Measurements from ENCODE around the gene NAV3.

NAV3 gene

GRCh38 chr12:77894556-77894955, 63.9 kb downstream of the NAV3 start:
- H3K36me3 ChIP-seq (ENCODE audit: control insufficient read depth, insufficient read depth, low read length): no peaks in the 10 kb centered on the region
- no peaks in the 10 kb centered on the region for H3K27me3 ChIP-seq (ENCODE audit: control insufficient read depth, insufficient read depth, low read length)
- H3K9me3 ChIP-seq (ENCODE audit: control insufficient read depth, insufficient read depth, low read length): no peaks in the 10 kb centered on the region
- H3K4me3 ChIP-seq (ENCODE audit: low read depth, low read length): no peak overlapping the region
- H3K4me1 ChIP-seq (ENCODE audit: control insufficient read depth, insufficient read depth, low read length): peaks cover 4% of the 10 kb centered on the region
- H3K9ac ChIP-seq (ENCODE audit: low read depth, low read length): no peak overlapping the region

GRCh38 chr12:77895699-77896098, 65.0 kb downstream of the NAV3 start:
- Histone ChIP-seq H3K27me3 (ENCODE audit: control insufficient read depth, insufficient read depth, low read length) (no peaks in the 10 kb centered on the region), H3K9ac (ENCODE audit: low read depth, low read length) (no peak overlapping the region), H3K9me3 (ENCODE audit: control insufficient read depth, insufficient read depth, low read length) (no peaks in the 10 kb centered on the region), H3K36me3 (ENCODE audit: control insufficient read depth, insufficient read depth, low read length) (no peaks in the 10 kb centered on the region), H3K4me1 (ENCODE audit: control insufficient read depth, insufficient read depth, low read length) (peaks cover 4% of the 10 kb centered on the region), H3K4me3 (ENCODE audit: low read depth, low read length) (no peak overlapping the region)

DNA sequence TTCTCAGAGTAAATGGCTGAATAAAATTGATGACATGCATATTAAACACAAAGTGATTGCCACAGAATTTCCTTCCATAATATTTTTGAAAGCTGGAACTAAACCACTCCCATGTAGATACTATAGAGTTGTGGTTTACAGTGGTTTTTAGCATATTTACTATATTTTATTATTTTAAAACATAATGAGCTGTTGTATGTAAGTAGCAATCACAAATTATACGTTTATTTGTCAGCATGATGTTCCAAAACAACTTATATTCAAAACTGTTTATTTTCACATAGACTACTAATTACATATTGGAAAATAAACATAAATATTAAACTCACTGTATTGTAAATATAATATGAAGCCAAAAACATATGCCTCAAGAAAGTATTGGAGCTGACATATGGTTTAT, 77.2 kb downstream of the NAV3 start:
- Histone ChIP-seq H3K27me3 (ENCODE audit: control insufficient read depth, insufficient read depth, low read length) (no peaks in the 10 kb centered on the region), H3K9me3 (ENCODE audit: control insufficient read depth, insufficient read depth, low read length) (no peaks in the 10 kb centered on the region), H3K36me3 (ENCODE audit: control insufficient read depth, insufficient read depth, low read length) (no peaks in the 10 kb centered on the region), H3K4me3 (ENCODE audit: low read depth, low read length) (no peak overlapping the region), H3K4me1 (ENCODE audit: control insufficient read depth, insufficient read depth, low read length) (no peaks in the 10 kb centered on the region), H3K9ac (ENCODE audit: low read depth, low read length) (no peak overlapping the region)

DNA sequence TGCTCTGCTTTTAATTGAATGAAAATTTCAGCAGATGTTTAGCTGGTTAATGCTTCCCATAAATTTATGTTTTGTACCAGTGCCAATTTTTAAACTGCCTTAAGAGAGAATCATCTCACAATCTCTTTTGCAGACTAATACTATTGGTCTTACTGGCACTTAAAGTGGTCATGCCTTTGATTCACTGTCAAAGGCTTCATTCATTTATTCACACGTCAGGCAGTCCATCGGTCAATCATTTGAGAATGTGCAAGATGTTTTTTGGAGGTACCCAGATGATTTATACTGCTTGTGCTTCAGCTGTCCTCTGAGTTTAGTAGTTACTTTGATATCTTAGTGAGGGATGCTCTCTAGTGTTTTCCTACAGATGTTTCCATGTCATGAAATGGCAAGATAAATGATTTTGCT, 83.4 kb downstream of the NAV3 start:
- Histone ChIP-seq H3K9me3 (ENCODE audit: control insufficient read depth, insufficient read depth, low read length) (no peaks in the 10 kb centered on the region), H3K4me1 (ENCODE audit: control insufficient read depth, insufficient read depth, low read length) (no peaks in the 10 kb centered on the region), H3K4me3 (ENCODE audit: low read depth, low read length) (no peak overlapping the region)

DNA sequence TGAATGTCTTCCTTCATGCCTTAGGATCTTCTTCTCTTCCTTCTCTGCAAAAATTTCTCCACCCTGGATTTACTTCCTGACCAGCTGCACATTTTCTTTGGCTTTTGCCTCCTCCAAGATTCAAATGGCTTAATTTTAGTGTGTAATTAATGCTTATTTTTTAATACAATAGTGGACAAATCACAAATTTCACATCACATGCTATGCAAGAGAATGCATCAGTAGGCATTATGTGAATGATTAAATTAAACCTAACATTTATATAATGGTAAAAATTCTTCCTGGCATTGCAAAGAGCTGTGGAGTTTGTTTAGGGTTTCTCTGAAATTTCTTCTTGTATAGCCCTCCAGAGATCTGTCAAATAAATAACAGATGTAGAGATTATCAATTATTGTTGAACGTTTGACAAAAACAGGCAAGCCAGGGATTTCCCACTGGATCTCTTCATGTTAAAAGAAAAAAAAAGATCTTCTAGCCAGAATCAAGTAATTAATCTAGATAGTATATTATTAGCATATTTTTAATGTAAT, 84.4 kb downstream of the NAV3 start:
- Histone ChIP-seq H3K9me3 (ENCODE audit: control insufficient read depth, insufficient read depth, low read length) (no peaks in the 10 kb centered on the region), H3K4me3 (ENCODE audit: low read depth, low read length) (no peak overlapping the region), H3K36me3 (ENCODE audit: control insufficient read depth, insufficient read depth, low read length) (no peaks in the 10 kb centered on the region)

More for the DNA sequence above, 83.4 kb downstream of the NAV3 start:
- Histone ChIP-seq H3K27me3 (ENCODE audit: control insufficient read depth, insufficient read depth, low read length) (no peaks in the 10 kb centered on the region), H3K9ac (ENCODE audit: low read depth, low read length) (no peak overlapping the region), H3K36me3 (ENCODE audit: control insufficient read depth, insufficient read depth, low read length) (no peaks in the 10 kb centered on the region)

DNA sequence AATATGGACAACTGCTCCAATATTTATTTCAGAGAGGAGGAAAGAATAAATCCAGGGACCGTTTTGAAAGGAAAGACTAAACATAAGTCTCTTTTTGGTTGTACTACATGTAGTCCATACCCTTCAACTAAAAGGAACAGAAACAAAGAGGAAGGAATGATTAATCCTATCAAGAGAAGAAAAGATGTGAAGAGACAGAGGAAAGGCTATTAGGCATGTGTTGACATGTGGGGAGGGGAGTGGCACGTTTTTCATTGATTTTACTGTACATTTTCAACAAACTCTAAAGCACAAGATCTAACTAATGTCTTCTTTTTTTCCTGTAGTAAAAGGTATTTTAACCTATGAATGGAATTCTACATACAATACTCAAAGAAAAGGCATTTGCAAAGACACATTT, 85.6 kb downstream of the NAV3 start:
- Histone ChIP-seq H3K9ac (ENCODE audit: low read depth, low read length) (no peak overlapping the region), H3K4me1 (ENCODE audit: control insufficient read depth, insufficient read depth, low read length) (no peaks in the 10 kb centered on the region), H3K36me3 (ENCODE audit: control insufficient read depth, insufficient read depth, low read length) (no peaks in the 10 kb centered on the region), H3K27me3 (ENCODE audit: control insufficient read depth, insufficient read depth, low read length) (no peaks in the 10 kb centered on the region), H3K9me3 (ENCODE audit: control insufficient read depth, insufficient read depth, low read length) (no peaks in the 10 kb centered on the region), H3K4me3 (ENCODE audit: low read depth, low read length) (no peak overlapping the region)

More for the DNA sequence above, 84.4 kb downstream of the NAV3 start:
- Histone ChIP-seq H3K27me3 (ENCODE audit: control insufficient read depth, insufficient read depth, low read length) (no peaks in the 10 kb centered on the region), H3K4me1 (ENCODE audit: control insufficient read depth, insufficient read depth, low read length) (no peaks in the 10 kb centered on the region), H3K9ac (ENCODE audit: low read depth, low read length) (no peak overlapping the region)

- H3K9ac ChIP-seq (ENCODE audit: low read depth, low read length): no peak overlapping the region
- H3K9me3 ChIP-seq (ENCODE audit: control insufficient read depth, insufficient read depth, low read length): no peaks in the 10 kb centered on the region
- no peaks in the 10 kb centered on the region for H3K36me3 ChIP-seq (ENCODE audit: control insufficient read depth, insufficient read depth, low read length)
- H3K4me1 ChIP-seq (ENCODE audit: control insufficient read depth, insufficient read depth, low read length): no peaks in the 10 kb centered on the region
- no peak overlapping the region for H3K4me3 ChIP-seq (ENCODE audit: low read depth, low read length)
- H3K27me3 ChIP-seq (ENCODE audit: control insufficient read depth, insufficient read depth, low read length): no peaks in the 10 kb centered on the region
Measured at GRCh38 chr12:77918046-77918445, 87.4 kb downstream of the NAV3 start.

GRCh38 chr12:77919450-77919849, 88.8 kb downstream of the NAV3 start:
- Histone ChIP-seq H3K9me3 (ENCODE audit: control insufficient read depth, insufficient read depth, low read length) (no peaks in the 10 kb centered on the region), H3K36me3 (ENCODE audit: control insufficient read depth, insufficient read depth, low read length) (no peaks in the 10 kb centered on the region), H3K4me3 (ENCODE audit: low read depth, low read length) (no peak overlapping the region), H3K4me1 (ENCODE audit: control insufficient read depth, insufficient read depth, low read length) (no peaks in the 10 kb centered on the region), H3K27me3 (ENCODE audit: control insufficient read depth, insufficient read depth, low read length) (no peaks in the 10 kb centered on the region), H3K9ac (ENCODE audit: low read depth, low read length) (no peak overlapping the region)

DNA sequence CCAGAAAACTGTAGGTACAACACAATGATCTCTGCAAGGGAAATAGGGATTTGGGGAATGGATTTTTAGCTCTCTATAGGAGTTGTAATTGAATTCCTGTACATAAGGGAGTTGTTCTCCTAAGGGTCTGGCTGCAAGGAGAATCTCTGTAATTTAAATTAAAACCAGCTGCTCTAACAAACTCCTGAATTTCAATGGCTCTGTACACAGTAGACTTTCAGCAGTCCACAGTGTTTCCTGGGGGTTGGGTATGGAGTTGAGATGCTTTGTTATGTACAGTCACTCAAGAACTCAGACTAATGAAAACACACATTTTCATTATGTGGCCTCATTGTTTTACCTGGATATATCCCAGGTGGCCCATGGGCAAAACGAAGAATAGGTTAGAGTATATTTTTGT, 93.2 kb downstream of the NAV3 start:
- H3K4me1 ChIP-seq (ENCODE audit: control insufficient read depth, insufficient read depth, low read length): peaks cover 3% of the 10 kb centered on the region
- H3K4me3 ChIP-seq (ENCODE audit: low read depth, low read length): no peak overlapping the region
- no peaks in the 10 kb centered on the region for H3K36me3 ChIP-seq (ENCODE audit: control insufficient read depth, insufficient read depth, low read length)
- no peak overlapping the region for H3K9ac ChIP-seq (ENCODE audit: low read depth, low read length)
- H3K27me3 ChIP-seq (ENCODE audit: control insufficient read depth, insufficient read depth, low read length): no peaks in the 10 kb centered on the region
- no peaks in the 10 kb centered on the region for H3K9me3 ChIP-seq (ENCODE audit: control insufficient read depth, insufficient read depth, low read length)

DNA sequence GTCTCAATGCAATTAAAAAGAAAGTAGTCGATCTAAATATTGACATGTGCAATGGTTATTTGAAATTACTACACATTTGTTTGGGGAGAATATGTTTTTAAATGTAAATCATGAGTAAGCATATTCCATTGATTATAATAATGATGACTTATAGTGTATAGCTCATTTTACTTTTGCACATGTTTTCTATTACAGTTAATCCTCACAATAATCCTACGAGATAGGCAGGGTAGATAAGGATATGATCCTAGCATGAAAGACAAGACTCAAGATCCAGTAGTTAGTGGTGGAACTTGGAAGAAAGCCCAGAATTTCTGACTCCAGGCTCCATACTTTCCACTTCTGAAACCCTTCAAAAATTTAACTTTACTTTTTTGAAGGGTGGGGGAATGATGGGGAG, 94.0 kb downstream of the NAV3 start:
- Histone ChIP-seq H3K4me3 (ENCODE audit: low read depth, low read length) (no peak overlapping the region), H3K27me3 (ENCODE audit: control insufficient read depth, insufficient read depth, low read length) (no peaks in the 10 kb centered on the region), H3K9me3 (ENCODE audit: control insufficient read depth, insufficient read depth, low read length) (no peaks in the 10 kb centered on the region), H3K4me1 (ENCODE audit: control insufficient read depth, insufficient read depth, low read length) (peaks cover 3% of the 10 kb centered on the region), H3K36me3 (ENCODE audit: control insufficient read depth, insufficient read depth, low read length) (no peaks in the 10 kb centered on the region), H3K9ac (ENCODE audit: low read depth, low read length) (no peak overlapping the region)

DNA sequence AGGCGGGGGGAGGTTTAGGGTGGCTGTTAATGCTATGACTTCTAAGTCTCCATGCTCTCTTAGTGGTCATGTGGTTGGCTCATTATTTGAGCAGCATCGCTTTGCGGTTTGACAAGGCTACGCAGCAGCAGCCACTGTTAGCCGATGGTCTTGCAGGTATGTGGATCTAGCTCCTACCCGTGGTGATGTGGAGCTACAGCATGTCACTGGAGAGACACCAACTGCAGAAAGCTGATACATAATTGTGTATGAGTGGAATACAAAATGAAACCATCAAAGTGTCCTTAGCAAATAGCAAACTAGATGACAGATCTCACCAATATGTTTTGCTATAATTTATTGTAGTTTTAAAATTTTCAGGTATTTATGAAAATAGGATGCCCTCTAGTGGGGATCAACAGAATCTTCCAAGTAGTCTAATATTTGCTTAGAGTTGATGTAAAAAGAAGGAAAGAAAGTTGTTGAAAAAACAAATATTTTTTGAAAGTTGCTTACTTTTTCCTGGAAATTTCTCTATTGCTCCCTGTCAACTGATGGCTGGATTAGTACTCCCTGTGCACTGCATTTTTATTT, 94.9 kb downstream of the NAV3 start:
- no peaks in the 10 kb centered on the region for H3K27me3 ChIP-seq (ENCODE audit: control insufficient read depth, insufficient read depth, low read length)
- no peak overlapping the region for H3K4me3 ChIP-seq (ENCODE audit: low read depth, low read length)
- no peaks in the 10 kb centered on the region for H3K9me3 ChIP-seq (ENCODE audit: control insufficient read depth, insufficient read depth, low read length)
- no peaks in the 10 kb centered on the region for H3K36me3 ChIP-seq (ENCODE audit: control insufficient read depth, insufficient read depth, low read length)
- no peak overlapping the region for H3K9ac ChIP-seq (ENCODE audit: low read depth, low read length)
- peaks cover 3% of the 10 kb centered on the region for H3K4me1 ChIP-seq (ENCODE audit: control insufficient read depth, insufficient read depth, low read length)

GRCh38 chr12:77928078-77928477, 97.4 kb downstream of the NAV3 start:
- H3K4me1 ChIP-seq (ENCODE audit: control insufficient read depth, insufficient read depth, low read length): peaks cover 3% of the 10 kb centered on the region
- no peaks in the 10 kb centered on the region for H3K27me3 ChIP-seq (ENCODE audit: control insufficient read depth, insufficient read depth, low read length)
- no peaks in the 10 kb centered on the region for H3K36me3 ChIP-seq (ENCODE audit: control insufficient read depth, insufficient read depth, low read length)
- H3K4me3 ChIP-seq (ENCODE audit: low read depth, low read length): no peak overlapping the region
- no peak overlapping the region for H3K9ac ChIP-seq (ENCODE audit: low read depth, low read length)
- no peaks in the 10 kb centered on the region for H3K9me3 ChIP-seq (ENCODE audit: control insufficient read depth, insufficient read depth, low read length)
